Measurements from ENCODE around the gene ABRAXAS1.

- no peak; the same call in 1 of the 2 replicates for TF ChIP-seq CTCF (tag by site-specific recombination; IDR thresholded peaks at IDR 0.05)
- no peak for TF ChIP-seq ZNF768 (tag by site-specific recombination; IDR thresholded peaks at IDR 0.05)
- TF ChIP-seq REST (tag by site-specific recombination; IDR thresholded peaks at IDR 0.05): no peak
- TF ChIP-seq REPIN1 (tag by site-specific recombination; IDR thresholded peaks at IDR 0.05; ENCODE audit: low read depth): no peak
- no peak for TF ChIP-seq TCF7L2 (IDR thresholded peaks at IDR 0.05; ENCODE audit: borderline replicate concordance, low read depth, low read length)
- no peak for TF ChIP-seq ZNF626 (tag by site-specific recombination; IDR thresholded peaks at IDR 0.05)
- no peak for TF ChIP-seq ZNF416 (tag by site-specific recombination; IDR thresholded peaks at IDR 0.05)
- TF ChIP-seq ZNF140 (tag by site-specific recombination; IDR thresholded peaks at IDR 0.05): no peak
Observed at GRCh38 chr4:83490876-83491450, 6.1 kb upstream of the ABRAXAS1 start.
